HCT116 (cell line): Measurements from ENCODE around the gene DPYD. TPM values are rescaled to one million over a fixed set of nuclear protein-coding genes. Genes with fewer than 3 reads are reported as not detected.

ENCODE experiments used
- ATAC-seq: fragments of 200-7000 bp; cut with Tn5 transposase; 2 replicates; pipeline ENCODE4 v1.9.1; 2020; ENCODE audit warnings: mild to moderate bottlenecking, moderate library complexity
- BruUV-seq: library from RNA; stranded (reverse); fragments of 400-500 nt; replicated peaks from 2 replicates; lab custom pipeline; 2021; lab: Mats Ljungman, UMichigan
- CTCF ChIA-PET: fragments of 300-600 bp; sonication (Branson Sonifier 250); formaldehyde crosslinking; loops from one replicate; lab custom pipeline; 2021; ENCODE audit warnings: antibody characterized with exemption; lab: Charles Lee
- POLR2A ChIA-PET: fragments of 300-600, 350-600 bp; sonication (Branson Sonifier 250); formaldehyde crosslinking; loops from one replicate; lab custom pipeline; 2021; ENCODE audit warnings: antibody characterized with exemption; lab: Charles Lee
- RAD21 ChIA-PET, 2 experiments: fragments of 300-600 bp; sonication (Branson Sonifier 250); formaldehyde crosslinking; loops; one replicate each; lab custom pipeline; 2023; ENCODE audit warnings: low total read pairs in 2 of 2; ENCODE audit not compliant: uncharacterized antibody in 2 of 2, unreplicated experiment in 2 of 2, low non-redundant PET in 1 of 2; lab: Charles Lee
- DNase-seq: peaks from one replicate; pipeline ENCODE4 v3.0.0-alpha.2; 2010; ENCODE audit warnings: low read depth, low spot score
- H2AFZ ChIP-seq: fragments of 200-600 bp; shearing (Covaris generic), sonication (generic); 2 replicates; pipeline ENCODE4 v1.6.1; 2017; ENCODE audit warnings: low read depth, mixed run types, mixed read lengths, antibody characterized with exemption, low read length; ENCODE audit not compliant: poor library complexity, severe bottlenecking
- H3K27ac ChIP-seq: 2 replicates; pipeline ENCODE4 v1.5.1; 2012; ENCODE audit warnings: low read depth, low read length
- H3K27me3 ChIP-seq: fragments of 200-600 bp; sonication (generic); 2 replicates; pipeline ENCODE4 v1.6.1; 2016; ENCODE audit warnings: mixed run types, low read length, mixed read lengths; ENCODE audit not compliant: insufficient read depth
- H3K36me3 ChIP-seq, 2 experiments: fragments of 200-500 bp in 1 of 2; fragments of 200-600 bp in 1 of 2; sonication (Bioruptor generic) in 1 of 2; sonication (generic) in 1 of 2; 2 replicates each; pipeline versions ENCODE4 v1.5.1 to v1.6.1; 2014 to 2016; ENCODE audit warnings: low read length in 2 of 2, inconsistent platforms in 1 of 2, mixed read lengths in 1 of 2, mixed run types in 1 of 2; ENCODE audit not compliant: insufficient read depth in 2 of 2, control insufficient read depth in 1 of 2
- H3K4me1 ChIP-seq, 2 experiments: fragments of 200-600 bp in 1 of 2; sonication (generic) in 1 of 2; 2 replicates each; pipeline versions ENCODE4 v1.5.1 to v1.6.1; 2012 to 2017; ENCODE audit warnings: low read length in 2 of 2, inconsistent platforms in 1 of 2, mild to moderate bottlenecking in 1 of 2, mixed read lengths in 1 of 2, mixed run types in 1 of 2, moderate library complexity in 1 of 2; ENCODE audit not compliant: insufficient read depth in 2 of 2, control insufficient read depth in 1 of 2
- H3K4me2 ChIP-seq: fragments of 200-600 bp; sonication (generic); 2 replicates; pipeline ENCODE4 v1.6.1; 2017; ENCODE audit warnings: mixed run types, low read length, mixed read lengths
- H3K4me3 ChIP-seq, 2 experiments: fragments of 200-600 bp in 1 of 2; sonication (generic) in 1 of 2; replicated peaks in 1 of 2; 2 replicates each; pipeline ENCODE4 v1.5.1; 2011 to 2016; ENCODE audit warnings: low read length in 2 of 2, control low read depth in 1 of 2, low read depth in 1 of 2, mild to moderate bottlenecking in 1 of 2, mixed read lengths in 1 of 2, mixed run types in 1 of 2
- H3K79me2 ChIP-seq: fragments of 200-600 bp; sonication (generic); 2 replicates; pipeline ENCODE4 v1.6.1; 2017; ENCODE audit warnings: mild to moderate bottlenecking, mixed run types, low read length, moderate library complexity, mixed read lengths; ENCODE audit not compliant: insufficient read depth
- H3K9ac ChIP-seq: fragments of 200-600 bp; sonication (generic); 2 replicates; pipeline ENCODE4 v1.6.1; 2016; ENCODE audit warnings: low read length, mixed read lengths
- H3K9me2 ChIP-seq: fragments of 200-600 bp; sonication (generic), shearing (Covaris generic); 2 replicates; pipeline ENCODE4 v1.6.1; 2017; ENCODE audit warnings: mixed run types, mild to moderate bottlenecking, moderate library complexity; ENCODE audit not compliant: insufficient read depth
- H3K9me3 ChIP-seq, 2 experiments: fragments of 200-500 bp in 1 of 2; fragments of 200-600 bp in 1 of 2; sonication (Bioruptor generic) in 1 of 2; sonication (generic) in 1 of 2; 2 replicates each; pipeline ENCODE4 v1.6.1; 2014 to 2017; ENCODE audit warnings: low read length in 2 of 2, mixed read lengths in 2 of 2, inconsistent platforms in 1 of 2, low read depth in 1 of 2, mild to moderate bottlenecking in 1 of 2, mixed run types in 1 of 2, moderate library complexity in 1 of 2; ENCODE audit not compliant: control insufficient read depth in 1 of 2, insufficient read depth in 1 of 2
- H4K20me1 ChIP-seq: fragments of 200-600 bp; sonication (generic), shearing (Covaris generic); 2 replicates; pipeline ENCODE4 v1.6.1; 2017; ENCODE audit warnings: mixed run types, mild to moderate bottlenecking, moderate library complexity; ENCODE audit not compliant: insufficient read depth
- CEBPB ChIP-seq: IDR thresholded peaks from 2 replicates; pipeline ENCODE4 v1.6.1; 2012; ENCODE audit warnings: low read depth
- ELF1 ChIP-seq: IDR thresholded peaks from 2 replicates; pipeline ENCODE4 v1.6.1; 2012; ENCODE audit warnings: low read depth, borderline replicate concordance
- EZH2phosphoT487 ChIP-seq: fragments of 200-600 bp; IDR thresholded peaks from 2 replicates; pipeline ENCODE4 v1.6.1; 2018; ENCODE audit warnings: antibody characterized with exemption, borderline replicate concordance
- POLR2A ChIP-seq: IDR thresholded peaks from 2 replicates; pipeline ENCODE4 v1.7.0; 2011; ENCODE audit warnings: borderline replicate concordance; ENCODE audit not compliant: insufficient read depth, insufficient read length; ENCODE audit errors: extremely low read depth
- SRF ChIP-seq: IDR thresholded peaks from 2 replicates; pipeline ENCODE4 v1.6.1; 2012; ENCODE audit warnings: low read depth
- TCF7L2 ChIP-seq: IDR thresholded peaks from 2 replicates; pipeline ENCODE4 v1.7.0; 2011; ENCODE audit warnings: borderline replicate concordance, inconsistent platforms; ENCODE audit not compliant: insufficient read depth, insufficient read length; ENCODE audit errors: extremely low read depth
- YY1 ChIP-seq: IDR thresholded peaks from 2 replicates; pipeline ENCODE4 v1.6.1; 2011; ENCODE audit warnings: low read length, low read depth, moderate library complexity, mild to moderate bottlenecking; ENCODE audit not compliant: insufficient replicate concordance; ENCODE audit errors: extremely low read depth
- intact Hi-C: fragments of 100-400 bp; cut with micrococcal nuclease; formaldehyde crosslinking; loops from 2 replicates; pipeline ENCODE4 v1.10.0; 2022
- total RNA-seq: library from RNA; stranded (reverse); gene quantifications from one replicate; pipeline ENCODE4 v1.2.1, GENCODE V29; 2021; ENCODE audit not compliant: unreplicated experiment
- TF ChIP-seq, protein P1 (sequence below): IDR thresholded peaks from 2 replicates; pipeline ENCODE4 v1.6.1; 2012; ENCODE audit warnings: low read depth

DPYD gene
- total RNA-seq, 1 experiment from 2014 or later, result 1.7 TPM

DNA sequence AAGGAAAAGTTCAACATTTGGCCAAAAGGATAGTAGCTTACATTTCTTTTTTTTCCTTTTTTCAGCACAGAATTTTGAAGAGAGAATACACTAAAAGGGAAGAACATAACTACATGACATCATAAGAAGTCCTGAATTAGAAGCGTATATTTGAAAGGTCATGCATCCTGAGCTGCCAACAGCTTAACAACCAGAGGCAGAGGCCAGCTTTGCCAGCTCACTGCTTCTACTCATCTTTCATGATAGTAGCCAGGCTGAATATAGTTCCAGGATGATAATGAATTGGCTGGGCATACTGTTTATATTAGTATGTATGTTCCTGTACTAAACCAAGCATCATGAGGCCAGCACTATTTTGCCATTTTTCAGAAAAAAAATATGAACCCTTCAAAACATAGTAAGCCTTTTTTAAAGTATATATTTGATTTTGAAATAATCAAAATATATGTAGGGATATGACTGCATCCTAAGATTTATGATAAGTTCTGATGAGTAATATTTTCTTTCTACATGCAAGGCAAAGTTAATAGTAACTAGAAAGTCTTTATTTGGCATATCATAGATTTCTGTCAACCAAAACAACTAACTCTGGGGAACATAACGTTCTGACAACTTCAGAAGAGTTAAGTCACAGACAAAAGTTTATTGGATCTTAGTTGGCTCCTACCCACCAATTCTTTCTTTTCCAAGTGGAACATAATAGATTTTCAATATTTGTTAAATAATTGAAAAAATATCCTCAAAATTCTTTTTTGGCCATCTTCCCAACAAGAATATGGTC, 123.2 kb downstream of the DPYD start:
- Histone ChIP-seq H3K27ac (no peak overlapping the region), H3K4me2 (no peak overlapping the region), H3K9me3 (no peaks in the 10 kb centered on the region), H3K36me3 (no peaks in the 10 kb centered on the region), H4K20me1 (no peaks in the 10 kb centered on the region), H3K79me2 (no peaks in the 10 kb centered on the region), H3K9ac (no peak overlapping the region), H3K4me1 (no peaks in the 10 kb centered on the region), H3K27me3 (no peaks in the 10 kb centered on the region), H3K9me2 (no peaks in the 10 kb centered on the region), H3K4me3 (no peak overlapping the region), H2AFZ (no peak overlapping the region)
- POLR2A ChIA-PET, result no interaction called here
- TF ChIP-seq, protein P1, sequence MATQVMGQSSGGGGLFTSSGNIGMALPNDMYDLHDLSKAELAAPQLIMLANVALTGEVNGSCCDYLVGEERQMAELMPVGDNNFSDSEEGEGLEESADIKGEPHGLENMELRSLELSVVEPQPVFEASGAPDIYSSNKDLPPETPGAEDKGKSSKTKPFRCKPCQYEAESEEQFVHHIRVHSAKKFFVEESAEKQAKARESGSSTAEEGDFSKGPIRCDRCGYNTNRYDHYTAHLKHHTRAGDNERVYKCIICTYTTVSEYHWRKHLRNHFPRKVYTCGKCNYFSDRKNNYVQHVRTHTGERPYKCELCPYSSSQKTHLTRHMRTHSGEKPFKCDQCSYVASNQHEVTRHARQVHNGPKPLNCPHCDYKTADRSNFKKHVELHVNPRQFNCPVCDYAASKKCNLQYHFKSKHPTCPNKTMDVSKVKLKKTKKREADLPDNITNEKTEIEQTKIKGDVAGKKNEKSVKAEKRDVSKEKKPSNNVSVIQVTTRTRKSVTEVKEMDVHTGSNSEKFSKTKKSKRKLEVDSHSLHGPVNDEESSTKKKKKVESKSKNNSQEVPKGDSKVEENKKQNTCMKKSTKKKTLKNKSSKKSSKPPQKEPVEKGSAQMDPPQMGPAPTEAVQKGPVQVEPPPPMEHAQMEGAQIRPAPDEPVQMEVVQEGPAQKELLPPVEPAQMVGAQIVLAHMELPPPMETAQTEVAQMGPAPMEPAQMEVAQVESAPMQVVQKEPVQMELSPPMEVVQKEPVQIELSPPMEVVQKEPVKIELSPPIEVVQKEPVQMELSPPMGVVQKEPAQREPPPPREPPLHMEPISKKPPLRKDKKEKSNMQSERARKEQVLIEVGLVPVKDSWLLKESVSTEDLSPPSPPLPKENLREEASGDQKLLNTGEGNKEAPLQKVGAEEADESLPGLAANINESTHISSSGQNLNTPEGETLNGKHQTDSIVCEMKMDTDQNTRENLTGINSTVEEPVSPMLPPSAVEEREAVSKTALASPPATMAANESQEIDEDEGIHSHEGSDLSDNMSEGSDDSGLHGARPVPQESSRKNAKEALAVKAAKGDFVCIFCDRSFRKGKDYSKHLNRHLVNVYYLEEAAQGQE, result no peak
- no peak for TF ChIP-seq SRF
- TF ChIP-seq EZH2phosphoT487, result no peak
- TF ChIP-seq YY1, result no peak
- TF ChIP-seq CEBPB, result no peak
- no peak for TF ChIP-seq ELF1
- TF ChIP-seq POLR2A, result no peak
- no peak for TF ChIP-seq TCF7L2
- RAD21 ChIA-PET, result no interaction called here
- no TSS peak for BruUV-seq
- DNase-seq, result no peak
- CTCF ChIA-PET, result no interaction called here
- no peak for ATAC-seq
- intact Hi-C loops, result no loop called here
